Measurements from ENCODE around the gene UBFD1.

DNA sequence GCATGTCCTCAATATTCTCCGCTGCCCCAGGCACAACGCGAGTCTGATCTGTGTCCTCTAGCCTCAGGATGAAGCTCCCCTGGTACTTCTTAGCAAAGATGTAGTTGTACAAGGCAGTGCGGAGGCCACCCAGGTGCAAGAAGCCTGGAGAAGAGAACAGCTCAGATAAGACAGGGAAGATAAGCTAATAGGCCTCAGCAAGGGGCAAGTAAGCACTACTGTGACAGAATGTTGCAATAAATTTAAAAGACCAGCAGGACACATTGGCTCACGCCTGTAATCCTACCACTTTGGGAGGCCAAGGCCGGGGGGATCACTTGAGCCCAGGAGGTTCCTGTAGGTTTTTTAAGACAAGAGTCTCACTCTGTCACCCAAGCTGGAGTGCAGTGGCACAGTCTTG is 5.4 kb upstream of the UBFD1 start:
- TF ChIP-seq, protein P1, sequence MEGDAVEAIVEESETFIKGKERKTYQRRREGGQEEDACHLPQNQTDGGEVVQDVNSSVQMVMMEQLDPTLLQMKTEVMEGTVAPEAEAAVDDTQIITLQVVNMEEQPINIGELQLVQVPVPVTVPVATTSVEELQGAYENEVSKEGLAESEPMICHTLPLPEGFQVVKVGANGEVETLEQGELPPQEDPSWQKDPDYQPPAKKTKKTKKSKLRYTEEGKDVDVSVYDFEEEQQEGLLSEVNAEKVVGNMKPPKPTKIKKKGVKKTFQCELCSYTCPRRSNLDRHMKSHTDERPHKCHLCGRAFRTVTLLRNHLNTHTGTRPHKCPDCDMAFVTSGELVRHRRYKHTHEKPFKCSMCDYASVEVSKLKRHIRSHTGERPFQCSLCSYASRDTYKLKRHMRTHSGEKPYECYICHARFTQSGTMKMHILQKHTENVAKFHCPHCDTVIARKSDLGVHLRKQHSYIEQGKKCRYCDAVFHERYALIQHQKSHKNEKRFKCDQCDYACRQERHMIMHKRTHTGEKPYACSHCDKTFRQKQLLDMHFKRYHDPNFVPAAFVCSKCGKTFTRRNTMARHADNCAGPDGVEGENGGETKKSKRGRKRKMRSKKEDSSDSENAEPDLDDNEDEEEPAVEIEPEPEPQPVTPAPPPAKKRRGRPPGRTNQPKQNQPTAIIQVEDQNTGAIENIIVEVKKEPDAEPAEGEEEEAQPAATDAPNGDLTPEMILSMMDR (IDR thresholded peaks at IDR 0.05): no peak
- no peak for TF ChIP-seq POLR2A (IDR thresholded peaks at IDR 0.05)
- TF ChIP-seq POLR2AphosphoS5 (IDR thresholded peaks at IDR 0.05): no peak
